ENCODE data around the gene GPRC5C. TPM values are rescaled to one million over a fixed set of nuclear protein-coding genes. Genes with fewer than 3 reads are reported as not detected.

The GPRC5C gene
- total and polyA plus RNA-seq, 7 donors = 6.1 to 78.1 (median 16.9) TPM

DNA sequence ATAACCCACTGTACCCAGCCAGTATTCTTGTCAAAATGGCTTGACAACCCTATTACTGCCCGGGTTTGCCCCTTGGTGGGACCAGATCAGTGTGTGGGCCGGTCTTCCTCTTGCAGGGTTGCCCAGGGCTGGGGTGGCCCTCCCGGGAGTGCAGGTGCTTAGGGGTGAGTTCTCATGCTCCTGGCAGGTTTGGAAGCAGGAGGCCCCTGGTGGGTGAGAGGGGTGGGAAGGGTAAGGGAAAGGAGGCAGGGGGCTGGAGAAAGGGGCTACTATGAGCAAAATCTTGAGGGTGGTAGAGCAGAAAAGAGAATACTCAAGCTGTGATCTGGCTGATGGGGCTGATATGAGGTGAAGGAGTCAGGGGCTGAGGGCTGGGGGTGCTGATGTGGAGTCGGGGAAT is 41.0 kb downstream of the GPRC5C start:
- Histone ChIP-seq H3K9me3 (peaks cover 0 to 9% (median 3%) of the 10 kb centered on the region in 4 donors), H3K4me3 (no peak overlapping the region), H3K4me1 (no peaks in the 10 kb centered on the region), H3K27ac (no peak overlapping the region), H3K27me3 (peaks cover 4 to 59% (median 11%) of the 10 kb centered on the region in 3 donors), H3K36me3 (no peaks in the 10 kb centered on the region)
- no peak for DNase-seq
- no peak for TF ChIP-seq POLR2AphosphoS5 (IDR thresholded peaks at IDR 0.05)
- TF ChIP-seq EP300 (IDR thresholded peaks at IDR 0.05) = no peak
- TF ChIP-seq, protein P1, sequence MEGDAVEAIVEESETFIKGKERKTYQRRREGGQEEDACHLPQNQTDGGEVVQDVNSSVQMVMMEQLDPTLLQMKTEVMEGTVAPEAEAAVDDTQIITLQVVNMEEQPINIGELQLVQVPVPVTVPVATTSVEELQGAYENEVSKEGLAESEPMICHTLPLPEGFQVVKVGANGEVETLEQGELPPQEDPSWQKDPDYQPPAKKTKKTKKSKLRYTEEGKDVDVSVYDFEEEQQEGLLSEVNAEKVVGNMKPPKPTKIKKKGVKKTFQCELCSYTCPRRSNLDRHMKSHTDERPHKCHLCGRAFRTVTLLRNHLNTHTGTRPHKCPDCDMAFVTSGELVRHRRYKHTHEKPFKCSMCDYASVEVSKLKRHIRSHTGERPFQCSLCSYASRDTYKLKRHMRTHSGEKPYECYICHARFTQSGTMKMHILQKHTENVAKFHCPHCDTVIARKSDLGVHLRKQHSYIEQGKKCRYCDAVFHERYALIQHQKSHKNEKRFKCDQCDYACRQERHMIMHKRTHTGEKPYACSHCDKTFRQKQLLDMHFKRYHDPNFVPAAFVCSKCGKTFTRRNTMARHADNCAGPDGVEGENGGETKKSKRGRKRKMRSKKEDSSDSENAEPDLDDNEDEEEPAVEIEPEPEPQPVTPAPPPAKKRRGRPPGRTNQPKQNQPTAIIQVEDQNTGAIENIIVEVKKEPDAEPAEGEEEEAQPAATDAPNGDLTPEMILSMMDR (IDR thresholded peaks at IDR 0.05) = no peak
- no peak for TF ChIP-seq POLR2A (IDR thresholded peaks at IDR 0.05)
- 85 to 92% methylated on average over 4 of the region's 4 CpGs for WGBS, 2 donors
- intact Hi-C loops (cut with DNase I) = no loop called here

DNA sequence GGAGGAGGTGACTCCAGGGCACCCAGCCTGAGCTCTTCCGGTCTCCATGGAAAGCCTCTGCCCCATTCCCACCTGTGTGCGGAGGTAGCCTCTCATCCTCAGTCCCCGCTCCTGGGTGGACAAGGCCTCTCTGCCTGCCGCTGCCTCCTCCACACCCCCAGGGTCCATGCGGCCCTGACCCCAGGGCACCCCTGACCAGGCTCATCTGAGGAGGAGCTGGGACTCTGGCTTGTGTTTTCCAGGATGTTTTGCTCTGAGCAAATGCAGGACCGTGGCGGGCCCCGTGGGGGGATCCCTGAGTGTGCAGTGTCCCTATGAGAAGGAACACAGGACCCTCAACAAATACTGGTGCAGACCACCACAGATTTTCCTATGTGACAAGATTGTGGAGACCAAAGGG is 41.4 kb downstream of the GPRC5C start:
- Histone ChIP-seq H3K36me3 (no peaks in the 10 kb centered on the region), H3K4me1 (no peaks in the 10 kb centered on the region), H3K9me3 (peaks cover 0 to 9% (median 3%) of the 10 kb centered on the region in 4 donors), H3K4me3 (no peak overlapping the region), H3K27ac (no peak overlapping the region), H3K27me3 (peaks cover 4 to 55% (median 7%) of the 10 kb centered on the region in 3 donors)
- no peak for DNase-seq
- intact Hi-C loops (cut with DNase I) = no loop called here
- 85 to 91% methylated on average over 8 of the region's 8 CpGs for WGBS, 2 donors
- no peak for TF ChIP-seq EP300 (IDR thresholded peaks at IDR 0.05)
- no peak for TF ChIP-seq POLR2AphosphoS5 (IDR thresholded peaks at IDR 0.05)
- TF ChIP-seq POLR2A (IDR thresholded peaks at IDR 0.05) = no peak
- TF ChIP-seq, protein P1 (IDR thresholded peaks at IDR 0.05) = no peak

DNA sequence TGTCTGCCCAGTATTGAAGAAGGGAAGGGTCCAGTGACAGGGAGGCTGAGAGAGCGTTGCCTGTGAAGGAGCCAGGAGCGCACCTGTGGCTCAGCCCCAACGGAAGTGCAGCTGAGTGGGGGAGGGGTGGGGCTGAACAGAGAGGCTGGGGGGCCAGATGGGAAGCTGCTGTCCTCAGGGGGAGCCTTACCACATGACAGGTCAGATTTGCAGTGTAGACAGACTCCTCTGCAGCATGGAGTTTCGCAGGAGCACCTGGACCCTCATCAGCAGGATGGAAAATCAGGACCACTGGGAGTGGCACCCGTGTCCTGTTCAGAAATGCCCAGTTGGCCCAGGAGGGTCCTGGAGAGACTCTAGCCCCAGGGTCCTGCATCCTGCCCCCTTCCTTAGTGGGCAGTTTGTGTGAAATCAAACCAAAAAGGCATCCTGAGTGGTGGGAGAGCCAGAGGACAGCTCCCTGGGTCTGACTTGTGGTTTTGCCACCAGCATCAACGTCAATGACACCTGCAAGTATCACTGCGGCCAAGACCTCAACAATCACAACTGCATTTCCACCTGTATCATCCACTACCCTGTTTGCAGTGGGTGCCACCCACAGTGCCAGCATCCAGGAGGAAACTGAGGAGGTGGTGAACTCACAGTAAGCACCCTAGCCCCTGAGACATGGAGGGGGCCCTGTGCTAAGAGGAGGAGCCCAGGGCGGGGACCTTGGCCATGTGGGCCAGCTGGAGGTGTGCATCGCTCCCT is 42.3 kb downstream of the GPRC5C start:
- 63 to 71% methylated on average over 9 of the region's 9 CpGs for WGBS, 2 donors
- intact Hi-C loops (cut with DNase I) = no loop called here
- peaks cover 0 to 9% (median 3%) of the 10 kb centered on the region in 4 donors for H3K9me3 ChIP-seq
- H3K27me3 ChIP-seq = peaks cover 0 to 47% (median 3%) of the 10 kb centered on the region in 3 donors
- H3K27ac ChIP-seq = no peak overlapping the region
- DNase-seq = no peak
- no peaks in the 10 kb centered on the region for H3K36me3 ChIP-seq
- H3K4me1 ChIP-seq = no peaks in the 10 kb centered on the region
- TF ChIP-seq POLR2A (IDR thresholded peaks at IDR 0.05) = no peak
- TF ChIP-seq EP300 (IDR thresholded peaks at IDR 0.05) = no peak
- no peak for TF ChIP-seq POLR2AphosphoS5 (IDR thresholded peaks at IDR 0.05)
- TF ChIP-seq, protein P1 (IDR thresholded peaks at IDR 0.05) = no peak
- H3K4me3 ChIP-seq = no peak overlapping the region

DNA sequence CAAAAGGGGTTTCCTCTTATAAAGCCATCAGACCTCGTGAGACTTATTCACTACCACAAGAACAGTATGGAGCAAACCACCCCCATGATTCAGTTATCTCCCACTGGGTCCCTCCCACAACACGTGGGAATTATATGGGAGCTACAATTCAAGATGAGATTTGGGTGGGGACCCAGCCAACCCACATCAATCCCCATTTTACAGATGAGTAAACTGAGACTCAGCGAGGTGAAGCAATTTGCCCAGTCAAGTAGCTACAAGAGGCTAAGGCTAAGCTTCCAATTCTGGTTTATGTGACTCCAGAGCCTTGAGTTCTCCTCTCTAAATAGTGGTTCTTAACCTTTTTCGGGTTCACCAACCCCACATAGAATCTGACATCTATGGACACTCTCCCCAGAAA is 43.3 kb downstream of the GPRC5C start:
- intact Hi-C loops (cut with DNase I) = no loop called here
- Histone ChIP-seq H3K27me3 (peaks cover 0 to 47% (median 3%) of the 10 kb centered on the region in 3 donors), H3K4me1 (no peaks in the 10 kb centered on the region), H3K27ac (no peak overlapping the region), H3K36me3 (no peaks in the 10 kb centered on the region), H3K4me3 (no peak overlapping the region), H3K9me3 (peaks cover 0 to 9% (median 3%) of the 10 kb centered on the region in 4 donors)
- TF ChIP-seq, protein P1 (IDR thresholded peaks at IDR 0.05) = no peak
- TF ChIP-seq EP300 (IDR thresholded peaks at IDR 0.05) (no peak), POLR2A (IDR thresholded peaks at IDR 0.05) (no peak), POLR2AphosphoS5 (IDR thresholded peaks at IDR 0.05) (no peak)
- no peak for DNase-seq
- WGBS, 2 donors = 85 to 94% methylated on average over 4 of the region's 4 CpGs
